HepG2 (cell line): ENCODE results near the gene AP1G1. TPM values are rescaled to one million over a fixed set of nuclear protein-coding genes. Genes with fewer than 3 reads are reported as not detected.

ENCODE experiments used
- BRD4 ChIP-seq: sonication (generic); formaldehyde crosslinking; IDR thresholded peaks from 2 replicates; pipeline ENCODE4 v1.4.0; 2020; ENCODE audit warnings: missing genetic modification reagents
- ELF3 ChIP-seq: IDR thresholded peaks from 2 replicates; pipeline ENCODE4 v1.6.1; 2016; ENCODE audit warnings: missing genetic modification reagents, missing compliant biosample characterization
- ESRRA ChIP-seq: sonication (generic); formaldehyde crosslinking; IDR thresholded peaks from 2 replicates; pipeline ENCODE4 v1.5.1; 2020; ENCODE audit warnings: mild to moderate bottlenecking, low read depth, missing genetic modification reagents
- HIC2 ChIP-seq: sonication (generic); formaldehyde crosslinking; IDR thresholded peaks from 2 replicates; pipeline ENCODE4 v1.9.0; 2022; ENCODE audit warnings: low read depth, missing genetic modification reagents
- HOXD1 ChIP-seq: sonication (generic); formaldehyde crosslinking; IDR thresholded peaks from 2 replicates; pipeline ENCODE4 v1.5.0; 2020; ENCODE audit warnings: missing genetic modification reagents
- KLF9 ChIP-seq: IDR thresholded peaks from 2 replicates; pipeline ENCODE4 v1.6.1; 2016; ENCODE audit warnings: low read depth
- MAFF ChIP-seq: IDR thresholded peaks from 2 replicates; pipeline ENCODE4 v1.6.1; 2011; ENCODE audit warnings: low read depth, low read length, improper control_type of control experiment
- MATR3 ChIP-seq: sonication (generic); formaldehyde crosslinking; IDR thresholded peaks from 2 replicates; pipeline ENCODE4 v1.4.0; 2020; ENCODE audit warnings: missing genetic modification reagents
- PHF5A ChIP-seq: IDR thresholded peaks from one replicate; pipeline ENCODE4 v1.6.1; 2018; ENCODE audit warnings: low read depth, missing genetic modification reagents; ENCODE audit not compliant: unreplicated experiment
- RAD21 ChIP-seq: fragments of 450-650 bp; formaldehyde crosslinking; IDR thresholded peaks from 2 replicates; pipeline ENCODE4 v1.5.0; 2020; ENCODE audit warnings: mild to moderate bottlenecking
- RARG ChIP-seq: sonication (generic); formaldehyde crosslinking; IDR thresholded peaks from 2 replicates; pipeline ENCODE4 v1.4.0; 2020; ENCODE audit warnings: low read depth, mild to moderate bottlenecking, missing genetic modification reagents
- TFDP1 ChIP-seq: IDR thresholded peaks from 2 replicates; pipeline ENCODE4 v1.6.1; 2016; ENCODE audit warnings: missing compliant biosample characterization, missing genetic modification reagents, borderline replicate concordance
- ZKSCAN8 ChIP-seq: IDR thresholded peaks from 2 replicates; pipeline ENCODE4 v1.6.1; 2016; ENCODE audit warnings: borderline replicate concordance, missing genetic modification reagents, missing compliant biosample characterization
- ZNF251 ChIP-seq: sonication (generic); formaldehyde crosslinking; IDR thresholded peaks from 2 replicates; pipeline ENCODE4 v1.9.0; 2021; ENCODE audit warnings: mild to moderate bottlenecking, missing genetic modification reagents
- ZNF430 ChIP-seq: sonication (generic); formaldehyde crosslinking; IDR thresholded peaks from 2 replicates; pipeline ENCODE4 v1.9.0; 2021; ENCODE audit warnings: mild to moderate bottlenecking, missing genetic modification reagents
- ZNF556 ChIP-seq: sonication (generic); formaldehyde crosslinking; IDR thresholded peaks from 2 replicates; pipeline ENCODE4 v1.4.0; 2020; ENCODE audit warnings: mild to moderate bottlenecking, missing genetic modification reagents, borderline replicate concordance
- ZNF850 ChIP-seq: sonication (generic); formaldehyde crosslinking; conservative IDR thresholded peaks from 2 replicates; pipeline ENCODE4 v1.9.0; 2021; ENCODE audit warnings: mild to moderate bottlenecking, missing genetic modification reagents
- ZNF879 ChIP-seq: sonication (generic); formaldehyde crosslinking; IDR thresholded peaks from 2 replicates; pipeline ENCODE4 v1.8.1; 2023; ENCODE audit warnings: missing genetic modification reagents
- polyA plus RNA-seq, 8 experiments: library from polyadenylated mRNA; depleted of rRNA in 3 of 8; stranded (reverse) in 7 of 8; unstranded in 1 of 8; fragments of >200 nt; fragmentation: Illumina TruSeq in 4 of 8; extraction: Trizol in 4 of 8; gene quantifications; 2 replicates each; pipeline versions ENCODE4 v1.2.1 to v1.2.3, GENCODE V29; 2011 to 2016; ENCODE audit warnings: low read depth in 4 of 8, missing spikeins in 1 of 8, mixed read lengths in 1 of 8; ENCODE audit not compliant: insufficient read depth in 1 of 8
- total RNA-seq, 5 experiments: library from RNA; depleted of rRNA; stranded (reverse); fragments of >200 nt; fragmentation: Illumina TruSeq; extraction: Trizol; gene quantifications; 2 replicates each; pipeline ENCODE4 v1.2.3, GENCODE V29; 2016; ENCODE audit warnings: low read depth in 1 of 5
- TF ChIP-seq, protein P1 (sequence below): sonication (generic); formaldehyde crosslinking; IDR thresholded peaks from 2 replicates; pipeline ENCODE4 v1.8.1; 2023; ENCODE audit warnings: mild to moderate bottlenecking, missing genetic modification reagents
- TF ChIP-seq, protein P2 (sequence below): sonication (generic); formaldehyde crosslinking; IDR thresholded peaks from 2 replicates; pipeline ENCODE4 v1.5.1; 2020; ENCODE audit warnings: missing genetic modification reagents, mild to moderate bottlenecking, borderline replicate concordance
- TF ChIP-seq, protein P3 (sequence below): sonication (generic); formaldehyde crosslinking; IDR thresholded peaks from 2 replicates; pipeline ENCODE4 v1.8.0; 2022; ENCODE audit warnings: mild to moderate bottlenecking, missing genetic modification reagents, moderate library complexity
- TF ChIP-seq, protein P4 (sequence below): fragments of 450-650 bp; IDR thresholded peaks from 2 replicates; pipeline ENCODE4 v1.6.1; 2016

The AP1G1 gene
- total and polyA plus RNA-seq, 2 of the 13 experiments (the other 11 are each of a cell fraction or from before 2014, with no cell fraction given) = 62.2 to 66.2 TPM

- no peak for TF ChIP-seq TFDP1 (CRISPR knock-in tag)
- peak; percentile 28; the same call in 1 of the 2 replicates for TF ChIP-seq ZNF430 (CRISPR knock-in tag)
- no peak for TF ChIP-seq RAD21 (CRISPR knock-in tag)
- no peak for TF ChIP-seq MATR3 (CRISPR knock-in tag)
- no peak for TF ChIP-seq MAFF
- TF ChIP-seq HIC2 (CRISPR knock-in tag) = peak; percentile 65; the same call in 1 of the 2 replicates
- TF ChIP-seq ESRRA = peak; percentile 68; the same call in 1 of the 2 replicates
- TF ChIP-seq ZNF556 (CRISPR knock-in tag) = peak; percentile 86; the same call in 1 of the 2 replicates
- no peak for TF ChIP-seq PHF5A (CRISPR knock-in tag)
- no peak for TF ChIP-seq ZNF251
- TF ChIP-seq, protein P1, sequence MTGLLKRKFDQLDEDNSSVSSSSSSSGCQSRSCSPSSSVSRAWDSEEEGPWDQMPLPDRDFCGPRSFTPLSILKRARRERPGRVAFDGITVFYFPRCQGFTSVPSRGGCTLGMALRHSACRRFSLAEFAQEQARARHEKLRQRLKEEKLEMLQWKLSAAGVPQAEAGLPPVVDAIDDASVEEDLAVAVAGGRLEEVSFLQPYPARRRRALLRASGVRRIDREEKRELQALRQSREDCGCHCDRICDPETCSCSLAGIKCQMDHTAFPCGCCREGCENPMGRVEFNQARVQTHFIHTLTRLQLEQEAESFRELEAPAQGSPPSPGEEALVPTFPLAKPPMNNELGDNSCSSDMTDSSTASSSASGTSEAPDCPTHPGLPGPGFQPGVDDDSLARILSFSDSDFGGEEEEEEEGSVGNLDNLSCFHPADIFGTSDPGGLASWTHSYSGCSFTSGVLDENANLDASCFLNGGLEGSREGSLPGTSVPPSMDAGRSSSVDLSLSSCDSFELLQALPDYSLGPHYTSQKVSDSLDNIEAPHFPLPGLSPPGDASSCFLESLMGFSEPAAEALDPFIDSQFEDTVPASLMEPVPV = peak; percentile 48; the same call in 1 of the 2 replicates
- no peak for TF ChIP-seq BRD4
- no peak for TF ChIP-seq ZKSCAN8
- no peak for TF ChIP-seq KLF9 (CRISPR knock-in tag)
- TF ChIP-seq, protein P2, sequence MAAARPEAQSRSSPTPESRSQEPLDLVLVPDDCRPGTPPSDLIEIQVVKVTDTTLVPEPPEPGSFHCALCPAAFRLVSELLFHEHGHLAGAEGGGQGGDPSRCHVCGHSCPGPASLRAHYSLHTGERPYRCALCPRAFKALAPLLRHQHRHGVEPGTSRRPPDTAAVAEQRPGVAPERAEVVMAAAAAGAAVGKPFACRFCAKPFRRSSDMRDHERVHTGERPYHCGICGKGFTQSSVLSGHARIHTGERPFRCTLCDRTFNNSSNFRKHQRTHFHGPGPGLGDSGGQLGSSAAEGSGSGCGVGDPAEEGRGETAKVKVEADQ (CRISPR knock-in tag) = peak; percentile 53; the same call in 1 of the 2 replicates
- TF ChIP-seq, protein P3, sequence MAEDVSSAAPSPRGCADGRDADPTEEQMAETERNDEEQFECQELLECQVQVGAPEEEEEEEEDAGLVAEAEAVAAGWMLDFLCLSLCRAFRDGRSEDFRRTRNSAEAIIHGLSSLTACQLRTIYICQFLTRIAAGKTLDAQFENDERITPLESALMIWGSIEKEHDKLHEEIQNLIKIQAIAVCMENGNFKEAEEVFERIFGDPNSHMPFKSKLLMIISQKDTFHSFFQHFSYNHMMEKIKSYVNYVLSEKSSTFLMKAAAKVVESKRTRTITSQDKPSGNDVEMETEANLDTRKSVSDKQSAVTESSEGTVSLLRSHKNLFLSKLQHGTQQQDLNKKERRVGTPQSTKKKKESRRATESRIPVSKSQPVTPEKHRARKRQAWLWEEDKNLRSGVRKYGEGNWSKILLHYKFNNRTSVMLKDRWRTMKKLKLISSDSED (CRISPR knock-in tag) = no peak; the same call in 1 of the 2 replicates
- TF ChIP-seq, protein P4, sequence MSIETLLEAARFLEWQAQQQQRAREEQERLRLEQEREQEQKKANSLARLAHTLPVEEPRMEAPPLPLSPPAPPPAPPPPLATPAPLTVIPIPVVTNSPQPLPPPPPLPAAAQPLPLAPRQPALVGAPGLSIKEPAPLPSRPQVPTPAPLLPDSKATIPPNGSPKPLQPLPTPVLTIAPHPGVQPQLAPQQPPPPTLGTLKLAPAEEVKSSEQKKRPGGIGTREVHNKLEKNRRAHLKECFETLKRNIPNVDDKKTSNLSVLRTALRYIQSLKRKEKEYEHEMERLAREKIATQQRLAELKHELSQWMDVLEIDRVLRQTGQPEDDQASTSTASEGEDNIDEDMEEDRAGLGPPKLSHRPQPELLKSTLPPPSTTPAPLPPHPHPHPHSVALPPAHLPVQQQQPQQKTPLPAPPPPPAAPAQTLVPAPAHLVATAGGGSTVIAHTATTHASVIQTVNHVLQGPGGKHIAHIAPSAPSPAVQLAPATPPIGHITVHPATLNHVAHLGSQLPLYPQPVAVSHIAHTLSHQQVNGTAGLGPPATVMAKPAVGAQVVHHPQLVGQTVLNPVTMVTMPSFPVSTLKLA = peak; percentile 34
- TF ChIP-seq RARG (CRISPR knock-in tag) = no peak
- TF ChIP-seq HOXD1 (CRISPR knock-in tag) = no peak
- peak; percentile 31; the same call in 1 of the 2 replicates for TF ChIP-seq ELF3 (CRISPR knock-in tag)
- 0 out of 2 replicates have a peak, but pooled peaks have one; percentile 59 for TF ChIP-seq ZNF850 (CRISPR knock-in tag)
- TF ChIP-seq ZNF879 = no peak
These were observed 85.7 kb downstream of the AP1G1 start (continued) for GRCh38 chr16:71722801-71723536.
